Activated CD8-positive, alpha-beta memory T cell treated with anti-CD3 and anti-CD28 coated beads for 4 hours (primary cell): ENCODE data around the gene UBL5.
"Not testable (repeated sequence)": the region's sequence is repeated elsewhere in the genome, so short reads cannot be mapped to it uniquely, and the experiment has no call there.

Experiments used
- DNase-seq, 2 donors: peaks; one replicate each; pipeline ENCODE4 v3.0.0-alpha.2; 2020; ENCODE audit warnings: low read depth in 2 of 2

The UBL5 gene

GRCh38 chr19:9811139-9811538 is 16.6 kb upstream of the UBL5 start:
- DNase-seq: no peak

GRCh38 chr19:9818175-9818733 is 9.5 kb upstream of the UBL5 start:
- no peak for DNase-seq

GRCh38 chr19:9818734-9819595 is 8.8 kb upstream of the UBL5 start, which contains the start of gene FBXL12:
Gene FBXL12 (minus strand): TSS chr19:9819079. CDS start chr19:9818813, 266 bp downstream.
- peak; percentile 100 for DNase-seq

DNA sequence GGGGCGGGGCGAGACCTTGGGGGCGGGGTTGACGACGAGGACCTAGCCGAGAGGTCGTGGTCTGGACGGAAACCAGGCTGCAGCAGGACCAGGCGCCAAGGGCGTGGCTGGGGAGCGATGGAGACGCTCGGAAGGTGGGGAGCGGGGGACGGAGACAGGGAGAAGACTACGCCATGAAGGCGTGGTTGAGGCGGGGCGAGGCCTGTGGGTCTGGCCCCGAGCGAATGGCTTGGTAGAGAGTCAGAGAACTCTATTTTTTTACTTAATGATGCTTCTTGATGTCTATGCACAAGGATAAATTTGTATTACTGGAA is 8.2 kb upstream of the UBL5 start:
- no peak for DNase-seq

GRCh38 chr19:9820034-9820433 is 7.7 kb upstream of the UBL5 start:
- DNase-seq: not testable (repeated sequence)

GRCh38 chr19:9823816-9824215 is 3.9 kb upstream of the UBL5 start:
- DNase-seq: no peak

DNA sequence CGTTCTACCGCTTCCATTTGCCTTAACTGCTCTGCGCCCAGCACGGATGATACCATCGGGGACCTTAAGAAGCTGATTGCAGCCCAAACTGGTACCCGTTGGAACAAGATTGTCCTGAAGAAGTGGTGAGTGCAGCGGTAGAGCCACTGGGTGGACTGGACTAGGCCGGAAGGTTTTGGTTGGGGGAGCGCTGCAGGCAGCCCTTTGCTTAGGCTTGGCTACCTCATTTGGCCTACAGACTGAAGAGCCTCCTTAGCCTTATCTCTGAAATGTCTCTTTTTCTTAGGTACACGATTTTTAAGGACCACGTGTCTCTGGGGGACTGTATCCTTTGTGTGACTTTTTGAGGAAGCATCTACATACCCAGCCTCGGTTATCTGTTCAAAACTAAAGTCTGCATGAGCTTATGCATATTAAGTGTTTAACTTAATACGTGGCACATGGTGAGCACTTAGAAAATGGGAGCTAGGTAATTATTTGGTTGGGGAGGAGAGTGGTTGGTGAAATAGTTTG is 889 bp downstream of the UBL5 start:
- no peak for DNase-seq

- no peak for DNase-seq
Measured at GRCh38 chr19:9834307-9834725, 6.6 kb downstream of the UBL5 start.

GRCh38 chr19:9834726-9835506 is 7.2 kb downstream of the UBL5 start, which contains the start of gene PIN1:
Gene PIN1 (plus strand): TSS chr19:9835318. CDS start chr19:9835345, 27 bp downstream.
- DNase-seq: peak; percentile 98

- DNase-seq: no peak
Measured at GRCh38 chr19:9835507-9835949, 7.8 kb downstream of the UBL5 start.

GRCh38 chr19:9836021-9836420 is 8.3 kb downstream of the UBL5 start:
- DNase-seq: no peak

DNA sequence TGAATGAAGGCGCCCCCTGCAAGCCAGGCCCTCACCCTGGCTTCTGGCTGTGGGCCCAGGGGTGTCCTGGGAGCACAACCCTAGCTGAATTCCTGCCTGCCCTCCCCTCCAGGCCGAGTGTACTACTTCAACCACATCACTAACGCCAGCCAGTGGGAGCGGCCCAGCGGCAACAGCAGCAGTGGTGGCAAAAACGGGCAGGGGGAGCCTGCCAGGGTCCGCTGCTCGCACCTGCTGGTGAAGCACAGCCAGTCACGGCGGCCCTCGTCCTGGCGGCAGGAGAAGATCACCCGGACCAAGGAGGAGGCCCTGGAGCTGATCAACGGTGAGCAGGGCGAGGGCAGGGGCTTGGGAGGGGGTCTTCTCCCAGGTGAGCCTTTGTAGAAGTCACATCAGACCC is 10.6 kb downstream of the UBL5 start:
- DNase-seq: no peak

DNA sequence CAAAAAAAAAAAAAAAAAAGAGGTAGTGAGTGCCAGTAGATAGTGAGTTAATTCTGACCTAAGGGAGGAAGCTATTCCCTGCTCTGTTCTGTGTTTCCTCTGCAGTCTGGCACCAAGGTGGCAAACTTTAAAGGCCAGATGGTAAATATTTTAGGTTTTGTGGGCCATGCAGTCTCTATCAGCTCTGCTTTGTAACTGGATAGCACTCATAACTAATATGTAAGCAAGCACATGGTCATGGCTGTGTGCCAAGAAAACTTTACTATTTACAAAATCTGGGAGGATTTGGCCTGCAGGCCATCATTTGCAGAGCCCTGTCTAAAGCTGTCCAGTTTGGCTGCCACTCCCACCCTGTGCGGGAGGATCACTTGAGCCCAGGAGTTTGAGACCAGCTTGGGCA is 11.7 kb downstream of the UBL5 start:
- DNase-seq: no peak

- no peak for DNase-seq
Measured at GRCh38 chr19:9842834-9843625, 15.3 kb downstream of the UBL5 start.

GRCh38 chr19:9843626-9844273 is 16.0 kb downstream of the UBL5 start:
- not testable (repeated sequence) for DNase-seq

DNA sequence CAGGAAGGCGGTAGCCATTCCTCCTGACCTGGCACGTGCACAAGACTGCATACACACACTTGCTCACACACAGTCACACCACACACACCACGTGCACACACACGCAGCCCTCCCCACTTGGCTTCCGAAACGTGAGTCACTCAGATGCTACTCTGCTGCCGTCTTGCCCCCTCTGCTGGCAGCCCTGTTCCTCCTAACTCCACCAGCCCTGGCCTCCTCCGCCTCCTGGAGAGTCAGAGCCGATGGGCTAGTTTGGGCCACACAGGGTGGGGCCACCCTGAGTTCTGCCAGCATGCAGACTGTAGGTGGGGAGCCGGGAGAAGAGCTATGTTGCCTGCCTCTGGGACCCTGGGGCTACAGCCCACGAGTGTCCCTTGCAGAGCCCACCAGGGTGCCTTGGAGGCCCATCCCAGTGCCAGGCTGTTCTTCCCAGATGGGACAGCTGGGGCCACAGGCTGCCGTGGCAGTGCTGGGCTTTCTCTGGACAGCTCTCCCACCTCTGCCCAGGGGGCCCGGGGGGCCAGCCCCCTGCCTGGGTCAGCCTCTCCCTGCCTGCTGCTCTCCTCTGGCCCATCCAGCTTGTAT is 19.5 kb downstream of the UBL5 start:
- peak; percentile 25 to 36 for DNase-seq

- DNase-seq: no peak
Measured at GRCh38 chr19:9848060-9848459, 20.3 kb downstream of the UBL5 start.

DNA sequence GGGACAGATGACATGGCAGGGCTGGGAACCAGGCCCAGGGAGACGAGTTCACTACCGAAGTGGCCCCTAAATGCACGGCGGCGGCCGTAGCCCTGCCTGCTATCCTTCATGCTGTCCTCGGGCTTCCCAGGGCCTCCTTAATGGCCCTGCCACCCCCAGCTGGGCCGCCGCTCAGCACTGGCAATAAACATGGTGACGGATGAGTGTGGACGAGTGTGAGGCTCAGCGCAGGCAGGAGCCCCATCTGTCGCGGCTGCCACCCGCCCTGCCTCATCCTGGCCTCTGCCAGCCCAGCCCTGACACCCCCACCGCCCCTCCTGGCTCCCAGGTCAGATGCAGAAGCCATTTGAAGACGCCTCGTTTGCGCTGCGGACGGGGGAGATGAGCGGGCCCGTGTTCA is 21.0 kb downstream of the UBL5 start:
- no peak for DNase-seq

DNA sequence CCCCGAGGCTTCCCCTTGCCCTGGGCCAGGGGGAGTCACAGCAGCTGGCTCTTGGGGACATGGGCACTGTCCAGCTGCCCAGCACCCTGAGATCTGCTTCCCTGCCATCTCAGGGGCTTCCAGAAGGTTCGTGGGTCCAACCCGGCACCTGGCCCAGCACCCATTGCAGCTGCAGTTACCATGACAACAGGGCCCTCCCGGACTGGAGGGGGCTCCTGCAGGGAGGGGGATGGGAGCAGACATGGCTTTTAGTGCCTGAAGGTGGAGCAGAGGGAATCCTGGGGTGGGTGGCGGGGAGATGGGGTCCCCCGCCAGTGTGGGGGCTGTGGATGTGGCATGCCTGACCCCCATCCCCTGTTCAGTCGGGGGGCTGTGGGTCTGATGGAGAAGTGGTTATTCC is 22.1 kb downstream of the UBL5 start:
- no peak for DNase-seq

- no peak for DNase-seq
Measured at GRCh38 chr19:9850235-9850959, 22.7 kb downstream of the UBL5 start.
